Measurements from ENCODE around the gene KCND1.

Gene KCND1

DNA sequence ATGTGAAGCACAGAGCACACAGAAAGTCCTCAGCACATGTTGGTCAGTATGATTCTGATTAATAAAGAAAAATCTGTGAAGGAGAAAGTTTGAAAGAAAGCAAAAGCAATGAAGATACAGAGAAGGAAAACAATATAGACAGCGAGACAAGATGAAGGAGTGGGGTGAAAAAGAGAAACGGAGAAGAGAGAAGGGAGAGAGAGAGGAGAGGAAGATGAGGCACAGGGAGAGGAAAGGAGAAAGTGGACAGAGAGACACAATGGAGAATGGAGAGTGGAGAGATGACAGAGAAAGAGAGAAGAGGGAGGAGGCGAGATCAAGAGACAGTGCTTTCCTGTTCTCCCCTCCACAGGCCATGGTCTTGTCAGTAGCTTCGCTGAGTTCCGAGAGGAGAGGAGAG lies 3.9 kb upstream of the KCND1 start:
- no peak for DNase-seq (ENCODE audit: insufficient read length, low spot score)
- no peak for FAIRE-seq

DNA sequence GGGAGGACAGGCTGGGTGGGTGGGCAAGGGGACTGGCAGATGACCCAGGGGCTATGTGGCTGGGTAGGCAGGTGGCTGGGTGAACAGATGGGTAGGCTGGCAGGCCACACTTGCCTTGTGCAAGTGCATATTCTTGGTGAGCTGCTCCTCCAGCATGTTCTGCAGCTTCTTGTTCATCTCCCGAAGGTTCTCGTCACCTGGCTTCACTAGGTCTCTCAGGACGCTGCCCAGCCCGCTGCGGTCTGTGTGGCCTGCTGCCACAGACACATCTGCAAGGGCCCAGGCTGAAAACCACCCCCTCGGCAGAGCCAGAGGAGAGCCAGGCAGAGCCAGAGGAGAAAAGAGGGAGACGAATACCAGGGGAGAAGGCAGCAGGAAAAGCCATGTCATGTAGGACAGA lies 3.4 kb upstream of the KCND1 start:
- DNase-seq (ENCODE audit: insufficient read length, low spot score) = no peak
- no peak for FAIRE-seq

DNA sequence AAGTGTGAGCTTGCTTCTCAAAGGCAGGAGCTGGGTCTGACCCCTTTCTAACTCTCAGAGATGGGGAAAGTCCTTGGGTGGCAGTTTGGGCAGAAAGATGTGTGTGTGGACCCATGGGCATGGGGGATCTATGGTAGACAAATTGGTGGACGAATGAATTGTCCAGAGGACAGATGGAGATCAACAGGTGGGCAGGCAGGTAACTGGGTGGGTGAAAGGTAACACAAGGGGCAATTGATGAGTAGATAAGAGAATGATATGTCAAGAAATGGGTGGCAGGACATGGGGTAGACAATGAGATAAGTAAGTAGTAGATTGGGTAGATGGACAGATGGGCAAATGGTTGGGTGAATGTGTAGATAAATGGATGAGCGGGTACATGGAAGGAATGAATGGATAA lies 2.9 kb upstream of the KCND1 start:
- no peak for DNase-seq (ENCODE audit: insufficient read length, low spot score)
- no peak for FAIRE-seq

DNA sequence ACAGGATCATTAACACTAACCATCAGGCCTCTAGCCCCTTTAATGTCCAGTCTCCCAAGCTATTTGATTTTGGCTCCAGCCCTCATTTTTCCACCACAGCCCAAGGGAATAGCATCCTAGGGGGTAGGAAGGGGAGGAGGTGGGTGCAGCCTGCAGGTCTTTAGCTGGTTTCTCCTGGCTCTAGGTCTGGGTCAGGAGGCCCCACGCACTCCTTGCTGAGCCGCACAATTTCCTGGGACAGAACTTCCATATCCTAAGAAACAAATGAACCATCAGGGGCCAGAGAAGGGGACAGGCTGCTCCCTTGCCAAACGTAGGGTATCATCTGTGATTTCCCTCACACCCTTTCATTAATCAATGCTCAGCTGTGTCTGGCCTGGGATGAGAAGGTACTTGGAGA lies 2.4 kb upstream of the KCND1 start:
- no peak for DNase-seq (ENCODE audit: insufficient read length, low spot score)
- no peak for FAIRE-seq

DNA sequence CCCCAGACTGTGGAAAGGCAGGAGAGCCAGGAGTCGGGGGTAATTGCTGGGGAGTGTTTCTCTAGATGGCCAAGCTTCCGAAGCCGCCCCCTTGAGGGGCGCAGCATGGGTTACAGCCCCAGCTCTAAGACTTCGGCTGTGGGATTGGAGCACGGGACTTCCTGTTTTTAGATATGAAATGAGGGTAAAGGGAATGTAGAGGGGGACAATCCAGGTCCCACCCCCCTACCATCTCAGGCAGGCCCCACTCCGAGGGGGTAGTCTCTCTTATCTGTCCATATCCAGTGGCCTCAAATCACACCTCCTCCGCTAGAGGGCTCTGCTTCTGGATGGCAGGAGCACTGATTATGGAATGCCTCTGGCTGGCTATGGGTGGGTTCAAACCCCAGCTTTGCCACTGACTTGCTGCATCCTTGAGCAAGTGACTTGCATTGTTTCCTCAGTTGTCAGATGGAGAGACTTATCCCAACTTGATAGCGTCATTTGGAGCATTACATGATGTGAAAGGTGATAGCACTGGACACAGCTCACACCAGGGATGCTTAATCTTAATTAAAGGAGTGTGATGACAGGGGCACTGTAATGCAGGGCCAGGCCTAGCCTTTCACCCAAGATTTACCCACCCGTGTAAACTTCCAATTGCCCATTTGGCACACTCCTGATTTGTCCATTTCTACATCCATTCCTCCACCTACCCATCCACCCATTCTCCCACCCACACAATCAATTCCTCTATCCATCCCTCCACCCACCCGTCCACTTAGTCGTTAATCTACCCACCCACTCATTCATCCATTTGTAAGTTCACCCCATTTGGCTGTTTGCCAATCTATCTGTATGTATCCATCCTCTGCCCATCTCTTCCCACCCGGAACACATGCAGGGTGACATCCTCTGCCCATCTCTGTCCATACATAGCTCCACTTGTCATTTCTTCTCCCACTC lies 848 bp upstream of the KCND1 start:
- FAIRE-seq = peak; percentile 56

DNA sequence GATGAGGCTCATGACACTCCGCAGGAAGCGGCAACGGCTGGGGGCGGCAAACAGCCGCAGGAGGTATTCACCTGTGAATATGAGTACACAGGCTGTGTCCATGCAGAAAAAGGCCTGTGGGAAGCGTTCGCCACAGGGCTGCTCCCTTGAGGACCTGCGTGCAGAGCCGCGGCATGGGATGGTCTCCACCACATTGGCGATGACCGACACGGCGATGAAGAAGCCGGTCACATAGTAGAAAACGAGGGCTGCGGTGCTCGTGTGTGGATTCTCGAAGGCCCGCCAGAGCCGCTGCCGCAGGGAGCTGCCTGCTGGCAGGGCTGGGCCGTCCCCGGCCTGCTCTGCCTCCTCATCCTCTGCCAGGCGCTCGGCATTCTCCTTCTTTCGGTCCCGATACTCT lies 2.2 kb downstream of the KCND1 start:
- no peak for FAIRE-seq
- no peak for DNase-seq (ENCODE audit: insufficient read length, low spot score)

More for the DNA sequence above, 848 bp upstream of the KCND1 start:
- DNase-seq (ENCODE audit: insufficient read length, low spot score) = peak; percentile 22

DNA sequence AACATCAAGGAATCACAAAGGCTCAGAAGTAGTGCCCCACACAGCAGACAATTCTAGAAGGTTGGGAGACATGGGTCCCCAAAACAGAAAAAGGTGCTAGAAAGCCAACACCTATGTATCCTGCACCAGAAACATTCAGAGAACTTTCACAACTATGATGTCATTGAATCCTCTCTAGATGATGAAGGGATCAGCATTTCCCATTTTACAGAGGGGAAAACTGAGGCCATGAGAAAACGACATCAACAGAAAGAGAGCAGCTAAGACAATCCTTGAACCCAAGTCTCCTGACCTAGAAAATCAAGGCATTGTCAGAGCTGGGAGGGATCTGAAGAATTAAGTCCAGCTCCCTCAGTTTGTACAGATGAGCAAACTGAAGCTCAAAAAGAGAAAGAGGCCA lies 3.3 kb downstream of the KCND1 start:
- no peak for FAIRE-seq
- no peak for DNase-seq (ENCODE audit: insufficient read length, low spot score)

DNA sequence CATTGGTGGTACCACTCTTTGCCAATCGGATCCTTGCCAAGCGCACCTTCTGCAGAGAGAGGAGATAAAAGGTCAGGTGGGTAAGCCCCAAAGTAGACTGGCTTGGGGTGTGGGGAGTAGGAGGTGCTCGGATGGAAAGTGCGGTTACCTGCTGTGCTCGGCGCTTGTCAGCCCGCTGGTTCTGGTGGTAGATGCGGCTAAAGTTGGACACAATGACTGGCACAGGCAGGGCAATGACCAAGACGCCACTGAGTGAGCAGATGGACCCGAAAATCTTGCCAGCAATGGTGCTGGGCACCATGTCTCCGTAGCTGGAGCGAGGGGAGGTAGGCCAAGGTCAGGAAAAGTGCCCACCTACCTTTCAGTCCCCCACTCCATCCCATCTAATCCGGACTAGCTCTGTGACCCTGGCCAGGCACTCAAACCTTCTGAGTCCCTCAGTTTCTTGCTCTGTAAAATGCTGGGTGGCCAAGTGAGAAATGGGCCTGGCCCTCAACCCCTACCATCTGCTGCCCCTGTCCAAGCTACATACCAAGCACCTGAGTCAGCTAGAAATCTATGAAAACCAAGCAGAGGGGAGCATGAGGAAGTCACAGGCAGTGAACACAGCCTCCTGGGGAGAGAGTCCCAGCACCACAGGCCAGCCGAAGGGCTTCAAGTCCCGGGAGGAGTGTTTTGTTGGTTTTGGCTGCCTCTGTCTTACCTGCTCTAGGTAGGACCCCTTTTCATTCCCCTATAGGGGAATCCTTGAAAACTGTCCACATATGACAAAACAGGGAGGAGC lies 4.7 kb downstream of the KCND1 start:
- DNase-seq (ENCODE audit: insufficient read length, low spot score) (no peak), FAIRE-seq (no peak)

DNA sequence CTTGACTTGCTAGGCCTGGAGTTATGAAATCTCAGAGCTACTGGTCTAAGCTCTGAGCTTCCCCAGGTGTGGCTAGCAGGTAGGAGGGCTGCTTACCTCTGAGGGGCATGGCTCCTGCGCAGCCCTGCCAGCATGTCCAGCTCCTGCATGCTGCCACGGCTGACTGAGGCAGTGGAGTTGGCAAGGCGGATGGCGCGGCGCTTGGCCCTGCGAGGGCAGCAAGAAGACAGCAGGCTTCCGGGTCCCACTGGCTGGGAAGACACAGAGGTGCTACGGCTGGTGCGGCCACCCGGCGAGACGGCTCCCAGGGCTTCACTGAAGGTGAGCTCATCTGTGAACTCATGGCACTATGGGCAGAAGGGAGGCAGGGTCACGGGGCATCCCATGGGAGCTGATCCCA lies 5.7 kb downstream of the KCND1 start:
- FAIRE-seq = no peak

DNA sequence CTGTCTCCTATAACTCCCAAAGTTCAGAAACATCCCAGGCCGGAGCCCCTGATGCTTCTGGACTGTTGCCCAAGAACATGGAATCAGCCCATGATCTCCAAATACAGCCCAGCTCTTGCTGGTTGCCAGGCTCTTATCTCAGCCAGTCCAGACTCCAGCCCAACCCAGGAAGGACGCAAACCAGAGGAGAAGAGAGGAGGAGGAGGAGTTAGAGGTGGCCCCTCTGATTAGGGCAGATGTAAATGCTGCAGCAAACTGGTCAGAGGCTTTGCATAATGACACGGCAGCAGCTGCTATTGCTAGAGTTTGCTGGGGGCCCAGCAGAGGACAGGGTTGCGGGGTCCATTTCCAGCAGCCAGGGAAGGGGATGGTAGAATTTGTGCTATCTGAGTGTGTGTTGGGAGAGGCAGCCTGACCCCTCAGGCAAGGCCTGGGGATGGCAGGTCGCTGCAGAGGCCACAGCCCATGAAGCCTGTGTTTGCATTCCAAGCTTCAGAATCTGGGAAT lies 10.0 kb downstream of the KCND1 start:
- no peak for FAIRE-seq
- no peak for DNase-seq (ENCODE audit: insufficient read length, low spot score)

More for the DNA sequence above, 5.7 kb downstream of the KCND1 start:
- DNase-seq (ENCODE audit: insufficient read length, low spot score) = no peak

DNA sequence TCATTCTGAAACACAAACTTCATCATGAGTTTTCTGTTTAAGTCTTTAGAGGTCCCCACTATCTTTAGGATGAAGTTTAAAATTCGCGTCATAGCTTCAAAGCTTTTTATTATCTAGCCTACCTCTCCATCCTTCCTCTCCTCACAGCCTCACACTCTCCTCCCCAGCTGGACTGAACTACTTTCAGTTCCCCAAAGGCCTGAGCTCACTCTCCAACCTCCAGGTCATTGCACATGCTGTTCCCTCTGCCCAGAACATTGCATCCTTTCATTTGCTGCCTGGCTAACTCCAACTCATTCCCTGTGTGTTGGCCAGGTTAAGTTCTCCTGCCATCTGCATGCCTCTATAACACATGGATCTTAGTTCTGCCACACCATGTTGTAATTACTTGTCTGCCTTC lies 11.4 kb downstream of the KCND1 start:
- no peak for DNase-seq (ENCODE audit: insufficient read length, low spot score)
- peak; percentile 97 for FAIRE-seq

DNA sequence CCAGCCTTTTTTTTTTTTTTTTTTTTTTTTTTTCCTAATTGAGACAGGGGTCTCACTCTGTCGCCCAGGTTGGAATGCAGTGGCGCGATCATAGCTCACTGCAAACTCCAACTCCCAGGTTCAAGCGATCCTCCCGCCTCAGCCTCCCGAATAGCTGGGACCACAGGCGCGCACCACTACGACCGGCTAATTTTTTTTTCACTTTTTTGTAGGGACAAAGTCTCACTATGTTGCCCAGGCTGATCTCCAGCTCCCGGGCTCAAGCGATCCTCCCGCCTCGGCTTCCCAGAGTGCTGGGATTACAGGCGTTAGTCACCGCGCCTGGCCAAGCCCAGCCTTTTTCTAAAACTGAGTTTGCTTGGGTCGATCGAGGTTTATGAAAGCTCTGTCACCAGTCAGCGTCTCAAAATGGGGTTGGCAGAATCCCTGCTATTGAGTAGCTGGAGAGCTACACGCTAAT lies 13.0 kb downstream of the KCND1 start:
- FAIRE-seq = peak; percentile 68

DNA sequence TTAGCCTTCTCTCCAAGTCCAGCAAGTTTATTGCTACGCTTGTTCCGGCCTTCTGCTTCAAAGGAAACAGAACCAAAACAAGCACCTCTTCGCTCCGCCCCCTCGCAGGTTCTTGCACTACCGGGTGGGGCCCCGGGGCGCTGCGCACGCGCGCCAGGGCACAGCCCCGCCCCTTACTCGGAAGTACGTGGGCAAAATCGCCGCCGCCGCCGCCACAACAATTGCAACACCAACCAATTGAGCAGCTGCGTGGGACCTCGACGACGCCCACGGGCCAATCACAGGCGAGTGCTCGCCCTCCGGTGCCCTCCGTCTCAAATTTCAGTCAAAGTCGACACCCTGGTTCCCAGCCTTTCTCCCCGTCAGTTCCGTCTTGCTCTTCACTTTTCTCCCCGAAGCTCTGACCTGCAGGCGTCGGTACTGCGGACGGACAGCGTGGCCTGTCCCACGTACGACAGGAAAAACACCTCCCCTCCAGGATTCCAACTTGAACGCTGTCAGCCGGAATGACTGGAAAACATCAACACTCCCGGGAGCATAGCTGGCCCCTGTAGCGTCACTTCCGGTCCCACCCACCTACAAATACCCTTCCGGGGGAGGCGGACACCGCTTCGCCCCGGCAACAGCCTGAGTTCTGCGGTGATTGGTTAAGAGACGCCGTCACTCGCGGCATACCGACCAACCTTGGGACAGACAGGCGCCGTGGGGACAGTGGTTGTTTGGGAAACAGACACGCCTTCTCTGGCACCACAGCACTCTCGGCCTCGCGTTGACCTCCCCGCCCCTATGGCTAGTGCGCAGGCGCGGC lies 13.6 kb downstream of the KCND1 start:
- peak; percentile 100 for FAIRE-seq

More for the DNA sequence above, 13.0 kb downstream of the KCND1 start:
- DNase-seq (ENCODE audit: insufficient read length, low spot score) = no peak

DNA sequence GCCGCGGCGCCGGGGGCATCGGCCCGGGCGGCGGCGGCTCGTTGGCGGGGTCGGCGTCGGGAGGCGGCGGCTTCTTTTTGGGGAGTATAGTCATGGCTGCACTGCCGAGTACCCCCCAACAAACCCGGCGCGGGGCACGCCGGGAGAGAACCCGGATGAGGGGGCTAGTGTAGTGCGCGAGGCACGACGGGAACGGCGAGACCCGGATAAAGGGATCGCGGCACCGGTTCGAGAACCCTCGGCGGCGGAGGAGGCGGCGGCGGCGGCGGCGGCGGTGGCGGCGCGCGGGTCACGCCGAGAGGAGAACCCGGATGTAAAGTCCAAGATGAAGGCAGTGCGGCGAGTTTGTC lies 14.2 kb downstream of the KCND1 start, which contains the start of gene OTUD5:
Gene OTUD5, minus strand, starts transcription at position 131 of the 350 bp plus-strand sequence. Its CDS starts 37 bp downstream, at position 94.
- DNase-seq (ENCODE audit: insufficient read length, low spot score) (peak; percentile 74), FAIRE-seq (no peak)

More for the DNA sequence above, 13.6 kb downstream of the KCND1 start:
- peak; percentile 80 for DNase-seq (ENCODE audit: insufficient read length, low spot score)

DNA sequence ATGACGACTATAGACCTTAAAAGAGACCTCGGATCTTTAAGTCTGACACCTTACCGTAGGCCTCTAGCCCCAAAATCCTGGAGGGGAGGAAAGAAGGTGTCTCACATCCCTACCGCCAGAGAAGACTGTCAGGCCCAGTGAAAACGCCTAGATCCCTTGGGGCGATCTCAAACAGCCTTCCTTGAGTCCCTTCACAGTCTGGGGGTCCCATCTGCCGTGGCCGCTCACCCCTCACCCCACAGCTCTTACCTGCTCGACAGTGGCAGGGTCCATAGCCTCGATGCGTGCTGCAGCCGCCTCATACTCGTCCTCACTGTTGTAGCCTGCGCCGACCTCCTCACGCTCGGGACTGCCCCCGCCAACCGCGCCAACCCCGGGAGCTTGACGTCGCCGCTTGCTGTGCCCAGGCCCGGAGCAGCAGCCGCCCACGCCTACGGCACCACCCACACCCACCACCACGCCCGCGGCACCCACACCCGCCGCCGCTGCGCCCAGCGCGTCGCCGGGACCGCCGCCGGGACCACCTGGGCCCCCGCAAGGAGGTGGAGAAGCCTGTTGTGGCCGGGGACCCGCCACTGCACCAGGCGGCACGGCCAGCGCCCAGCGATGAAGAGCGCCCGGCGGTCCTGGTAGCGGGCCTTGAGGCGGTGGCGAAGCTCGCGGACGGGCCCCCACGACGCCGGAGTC lies 14.8 kb downstream of the KCND1 start:
- DNase-seq (ENCODE audit: insufficient read length, low spot score) = no peak
- FAIRE-seq = peak; percentile 78

DNA sequence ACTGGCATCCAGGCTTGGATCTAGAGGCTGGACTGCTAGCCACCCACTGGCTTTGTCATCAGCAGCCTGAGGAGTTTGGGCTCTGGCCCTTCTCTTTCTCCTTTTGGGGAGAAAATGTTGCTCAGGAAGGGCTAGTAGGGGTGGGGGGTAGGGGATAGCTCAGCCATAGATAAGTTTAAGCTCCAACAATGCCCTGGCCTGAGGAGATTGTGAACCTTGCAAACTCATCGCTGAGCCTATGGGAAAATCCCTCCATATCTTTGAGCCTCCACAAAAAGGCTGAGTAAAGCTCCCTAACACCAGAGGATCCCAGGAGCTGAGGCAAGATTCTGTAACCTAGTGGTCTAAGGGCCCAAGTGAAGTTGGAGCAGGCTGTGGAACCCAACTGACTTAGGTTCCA lies 23.1 kb downstream of the KCND1 start:
- no peak for FAIRE-seq
- DNase-seq (ENCODE audit: insufficient read length, low spot score) = no peak

DNA sequence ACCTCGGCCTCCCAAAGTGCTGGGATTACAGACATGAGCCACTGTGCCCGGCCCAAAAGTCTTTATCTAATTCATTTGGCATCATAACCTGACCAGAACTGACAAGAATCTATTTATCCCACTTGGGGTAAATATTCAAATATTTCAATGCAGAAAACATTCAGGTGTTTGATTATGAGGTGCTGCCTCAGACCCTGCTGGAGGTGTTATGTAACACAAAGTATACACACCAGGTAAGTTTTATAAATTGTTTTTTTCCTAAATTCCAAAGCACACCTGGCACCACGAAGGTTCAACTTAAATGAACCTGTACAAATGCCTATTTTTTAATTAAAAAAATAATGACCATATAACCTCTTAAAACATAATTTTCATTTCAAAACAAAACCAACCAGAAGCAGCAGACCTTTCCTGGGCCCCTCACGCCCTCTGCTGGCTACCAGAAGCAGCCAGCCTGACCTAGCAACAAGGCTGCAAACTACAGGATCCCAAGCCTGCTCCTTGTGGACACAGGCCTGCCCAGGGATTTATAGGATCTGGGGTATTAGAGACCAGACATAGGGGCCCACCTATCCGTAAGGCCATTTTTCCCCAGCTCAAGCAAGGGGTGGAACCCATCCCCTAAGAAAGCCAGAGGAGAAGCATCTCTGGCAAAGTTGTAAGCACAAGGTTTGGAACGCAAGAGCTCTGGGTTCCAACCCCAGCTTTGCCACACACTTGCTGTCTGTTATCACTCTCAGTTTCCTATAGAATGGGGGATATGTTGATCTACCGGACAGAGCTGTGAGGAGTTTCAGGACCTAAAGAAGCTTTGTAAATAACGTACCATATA lies 25.9 kb downstream of the KCND1 start:
- DNase-seq (ENCODE audit: insufficient read length, low spot score) = no peak

DNA sequence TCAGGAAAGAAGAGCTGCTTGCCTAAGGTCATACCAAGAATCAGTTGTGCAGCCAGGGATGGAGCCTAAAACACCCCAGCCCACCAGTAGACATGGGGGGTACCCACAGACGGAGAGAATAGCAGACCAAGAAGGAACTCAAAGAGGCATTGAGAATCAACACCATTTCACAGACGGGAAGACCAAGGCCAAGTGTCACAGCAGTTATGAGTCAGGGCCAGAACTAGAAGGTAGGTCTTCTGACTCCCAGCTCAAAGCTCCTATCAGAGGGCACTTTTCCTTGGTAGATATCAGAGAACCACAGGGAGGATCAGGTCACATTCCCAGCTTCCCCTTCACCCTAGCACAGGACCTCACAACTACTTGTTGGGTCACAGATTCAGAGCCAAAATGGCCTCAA lies 28.7 kb downstream of the KCND1 start:
- no peak for DNase-seq (ENCODE audit: insufficient read length, low spot score)
- peak; percentile 53 for FAIRE-seq

More for the DNA sequence above, 25.9 kb downstream of the KCND1 start:
- peak; percentile 89 for FAIRE-seq

DNA sequence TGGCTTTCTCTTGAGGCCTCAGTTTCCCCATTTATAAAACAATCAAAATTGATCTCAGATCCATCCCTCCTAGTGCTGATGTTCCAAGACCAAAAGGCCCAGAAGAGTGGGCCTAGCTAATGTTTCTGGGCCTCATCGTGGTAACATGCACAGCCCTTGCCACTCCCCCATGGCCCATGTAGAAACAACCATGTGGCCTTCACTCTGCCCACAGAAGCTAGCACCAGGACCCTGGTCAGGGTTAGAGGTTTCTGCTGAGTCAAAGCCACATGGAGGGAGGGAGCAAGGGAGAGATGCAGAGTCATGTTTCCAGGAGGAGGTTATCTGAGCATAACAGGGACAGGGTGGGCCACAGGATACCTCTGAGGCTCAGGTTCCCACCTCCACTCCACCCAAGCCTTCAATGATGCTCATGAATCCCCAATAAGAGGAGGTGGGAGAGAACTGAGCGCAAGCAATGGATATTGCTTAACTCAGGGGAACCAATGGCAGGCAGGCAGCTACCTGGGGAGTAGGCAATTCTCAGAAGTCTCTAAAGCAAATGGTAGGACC lies 31.2 kb downstream of the KCND1 start:
- FAIRE-seq = peak; percentile 64
- no peak for DNase-seq (ENCODE audit: insufficient read length, low spot score)

Data from GM19239 (cell line).